Stimulated activated CD8-positive, alpha-beta memory T cell treated with anti-CD3 and anti-CD28 coated beads, Interleukin-7, amount 100 ng/mL, for 1 hour (primary cell): ENCODE results near the gene ARMC2.
"Not testable (repeated sequence)": the region's sequence is repeated elsewhere in the genome, so short reads cannot be mapped to it uniquely, and the experiment has no call there.

Experiments
- DNase-seq, 2 donors: peaks; one replicate each; pipeline ENCODE4 v3.0.0-alpha.2; 2020; ENCODE audit warnings: low read depth in 2 of 2

The ARMC2 gene

GRCh38 chr6:108952776-108953486 is 104.7 kb downstream of the ARMC2 start:
- DNase-seq, result no peak

- no peak for DNase-seq
Observed at GRCh38 chr6:108953681-108954080, 105.5 kb downstream of the ARMC2 start.

GRCh38 chr6:108955329-108955949 is 107.2 kb downstream of the ARMC2 start:
- DNase-seq, result no peak

GRCh38 chr6:108957221-108957620 is 109.0 kb downstream of the ARMC2 start:
- DNase-seq, result no peak

GRCh38 chr6:108958900-108959770 is 110.9 kb downstream of the ARMC2 start:
- DNase-seq, result no peak

- DNase-seq, result no peak
Observed at GRCh38 chr6:108959972-108960582, 111.9 kb downstream of the ARMC2 start.

- DNase-seq, result no peak
Observed at GRCh38 chr6:108960601-108961000, 112.4 kb downstream of the ARMC2 start.

GRCh38 chr6:108961077-108961476 is 112.9 kb downstream of the ARMC2 start:
- no peak for DNase-seq

- no peak for DNase-seq
Observed at GRCh38 chr6:108961985-108962384, 113.8 kb downstream of the ARMC2 start.

- no peak for DNase-seq
Observed at GRCh38 chr6:108966251-108966650, 118.0 kb downstream of the ARMC2 start.

GRCh38 chr6:108966855-108967755 is 118.9 kb downstream of the ARMC2 start:
- no peak for DNase-seq

GRCh38 chr6:108968325-108969316 is 120.4 kb downstream of the ARMC2 start:
- DNase-seq, result no peak

- DNase-seq, result no peak
Observed at GRCh38 chr6:108969776-108970175, 121.6 kb downstream of the ARMC2 start.

- DNase-seq, result no peak
Observed at GRCh38 chr6:108974201-108974600, 126.0 kb downstream of the ARMC2 start.

- DNase-seq, result not testable (repeated sequence)
Observed at GRCh38 chr6:108978638-108979037, 130.4 kb downstream of the ARMC2 start.

- DNase-seq, result no peak
Observed at GRCh38 chr6:108982154-108983113, 134.2 kb downstream of the ARMC2 start.

GRCh38 chr6:108983151-108983550 is 134.9 kb downstream of the ARMC2 start:
- no peak for DNase-seq

GRCh38 chr6:108985301-108985700 is 137.1 kb downstream of the ARMC2 start:
- DNase-seq, result no peak

- DNase-seq, result no peak
Observed at GRCh38 chr6:108987156-108987555, 138.9 kb downstream of the ARMC2 start.
